PFSK-1 (cell line): Measurements from ENCODE around the gene PPOX.

Source experiments
- FOXP2 ChIP-seq: optimal IDR thresholded peaks from 2 replicates; pipeline ENCODE3; 2011; ENCODE audit warnings: borderline replicate concordance, control low read depth, inconsistent platforms; ENCODE audit not compliant: insufficient read depth; ENCODE audit errors: extremely low read length, extremely low read depth
- POLR2AphosphoS5 ChIP-seq: IDR thresholded peaks from 2 replicates; pipeline ENCODE4 v1.6.1; 2012; ENCODE audit warnings: low read depth, mild to moderate bottlenecking, control low read depth, low read length, moderate library complexity
- SIN3A ChIP-seq: IDR thresholded peaks from 2 replicates; pipeline ENCODE4 v1.6.1; 2012; ENCODE audit warnings: mild to moderate bottlenecking, low read length, moderate library complexity, borderline replicate concordance; ENCODE audit not compliant: insufficient read depth
- TAF1 ChIP-seq: IDR thresholded peaks from 2 replicates; pipeline ENCODE4 v1.6.1; 2012; ENCODE audit warnings: low read length, control low read depth, borderline replicate concordance; ENCODE audit not compliant: insufficient read depth
- TF ChIP-seq, protein P1 (sequence below), 2 experiments: IDR thresholded peaks; 2 replicates each; pipeline versions ENCODE4 v1.6.1 to v1.8.0; 2011 to 2012; ENCODE audit warnings: low read depth in 2 of 2, low read length in 2 of 2, control low read depth in 1 of 2, inconsistent platforms in 1 of 2, mild to moderate bottlenecking in 1 of 2, moderate library complexity in 1 of 2; ENCODE audit not compliant: insufficient read depth in 1 of 2

PPOX gene

DNA sequence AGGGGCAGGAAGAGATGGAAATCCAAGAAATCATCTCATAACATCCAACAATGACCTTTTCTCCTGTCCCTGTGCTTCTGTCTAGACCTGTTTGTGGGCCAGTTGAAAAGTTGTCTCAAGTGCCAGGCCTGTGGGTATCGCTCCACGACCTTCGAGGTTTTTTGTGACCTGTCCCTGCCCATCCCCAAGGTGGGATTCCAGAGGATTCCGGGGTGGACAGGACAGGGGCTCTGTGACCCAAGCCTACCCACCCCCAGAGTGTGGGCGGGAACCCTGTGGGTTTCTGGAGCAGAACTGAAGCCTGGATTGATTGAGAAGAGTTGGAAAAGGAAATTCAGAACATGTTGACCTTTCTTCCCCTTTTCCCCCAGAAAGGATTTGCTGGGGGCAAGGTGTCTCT is 2.4 kb upstream of the PPOX start:
- no peak for TF ChIP-seq FOXP2
- no peak for TF ChIP-seq SIN3A
- TF ChIP-seq TAF1: no peak
- TF ChIP-seq, protein P1, sequence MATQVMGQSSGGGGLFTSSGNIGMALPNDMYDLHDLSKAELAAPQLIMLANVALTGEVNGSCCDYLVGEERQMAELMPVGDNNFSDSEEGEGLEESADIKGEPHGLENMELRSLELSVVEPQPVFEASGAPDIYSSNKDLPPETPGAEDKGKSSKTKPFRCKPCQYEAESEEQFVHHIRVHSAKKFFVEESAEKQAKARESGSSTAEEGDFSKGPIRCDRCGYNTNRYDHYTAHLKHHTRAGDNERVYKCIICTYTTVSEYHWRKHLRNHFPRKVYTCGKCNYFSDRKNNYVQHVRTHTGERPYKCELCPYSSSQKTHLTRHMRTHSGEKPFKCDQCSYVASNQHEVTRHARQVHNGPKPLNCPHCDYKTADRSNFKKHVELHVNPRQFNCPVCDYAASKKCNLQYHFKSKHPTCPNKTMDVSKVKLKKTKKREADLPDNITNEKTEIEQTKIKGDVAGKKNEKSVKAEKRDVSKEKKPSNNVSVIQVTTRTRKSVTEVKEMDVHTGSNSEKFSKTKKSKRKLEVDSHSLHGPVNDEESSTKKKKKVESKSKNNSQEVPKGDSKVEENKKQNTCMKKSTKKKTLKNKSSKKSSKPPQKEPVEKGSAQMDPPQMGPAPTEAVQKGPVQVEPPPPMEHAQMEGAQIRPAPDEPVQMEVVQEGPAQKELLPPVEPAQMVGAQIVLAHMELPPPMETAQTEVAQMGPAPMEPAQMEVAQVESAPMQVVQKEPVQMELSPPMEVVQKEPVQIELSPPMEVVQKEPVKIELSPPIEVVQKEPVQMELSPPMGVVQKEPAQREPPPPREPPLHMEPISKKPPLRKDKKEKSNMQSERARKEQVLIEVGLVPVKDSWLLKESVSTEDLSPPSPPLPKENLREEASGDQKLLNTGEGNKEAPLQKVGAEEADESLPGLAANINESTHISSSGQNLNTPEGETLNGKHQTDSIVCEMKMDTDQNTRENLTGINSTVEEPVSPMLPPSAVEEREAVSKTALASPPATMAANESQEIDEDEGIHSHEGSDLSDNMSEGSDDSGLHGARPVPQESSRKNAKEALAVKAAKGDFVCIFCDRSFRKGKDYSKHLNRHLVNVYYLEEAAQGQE (IDR thresholded peaks at IDR 0.05; ENCODE audit: insufficient read depth in 1 of 2, low read depth in 2 of 2, low read length in 2 of 2): no peak
- TF ChIP-seq POLR2AphosphoS5: no peak

DNA sequence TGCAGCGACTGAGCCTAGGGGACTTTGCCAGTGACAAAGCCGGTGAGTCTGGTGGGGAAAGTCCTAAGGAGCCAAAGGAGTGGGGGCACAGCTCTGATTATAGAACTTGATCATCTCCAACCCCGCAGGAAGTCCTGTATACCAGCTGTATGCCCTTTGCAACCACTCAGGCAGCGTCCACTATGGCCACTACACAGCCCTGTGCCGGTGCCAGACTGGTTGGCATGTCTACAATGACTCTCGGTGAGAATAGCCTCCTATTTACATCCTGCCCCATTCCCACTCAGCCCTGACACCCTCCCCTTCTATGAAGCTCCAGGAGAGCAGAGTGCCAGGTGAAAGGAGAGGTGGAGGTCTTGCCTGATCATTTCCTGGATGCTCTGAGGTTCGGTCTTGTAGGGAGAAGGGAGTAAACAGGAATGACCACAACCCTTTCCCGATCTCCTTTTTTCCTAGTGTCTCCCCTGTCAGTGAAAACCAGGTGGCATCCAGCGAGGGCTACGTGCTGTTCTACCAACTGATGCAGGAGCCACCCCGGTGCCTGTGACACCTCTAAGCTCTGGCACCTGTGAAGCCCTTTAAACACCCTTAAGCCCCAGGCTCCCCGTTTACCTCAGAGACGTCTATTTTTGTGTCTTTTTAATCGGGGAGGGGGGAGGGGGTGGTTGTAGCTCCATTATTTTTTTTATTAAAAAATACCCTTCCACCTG is 1.2 kb upstream of the PPOX start:
- TF ChIP-seq POLR2AphosphoS5: no peak
- no peak for TF ChIP-seq FOXP2
- TF ChIP-seq SIN3A: no peak
- no peak for TF ChIP-seq TAF1

DNA sequence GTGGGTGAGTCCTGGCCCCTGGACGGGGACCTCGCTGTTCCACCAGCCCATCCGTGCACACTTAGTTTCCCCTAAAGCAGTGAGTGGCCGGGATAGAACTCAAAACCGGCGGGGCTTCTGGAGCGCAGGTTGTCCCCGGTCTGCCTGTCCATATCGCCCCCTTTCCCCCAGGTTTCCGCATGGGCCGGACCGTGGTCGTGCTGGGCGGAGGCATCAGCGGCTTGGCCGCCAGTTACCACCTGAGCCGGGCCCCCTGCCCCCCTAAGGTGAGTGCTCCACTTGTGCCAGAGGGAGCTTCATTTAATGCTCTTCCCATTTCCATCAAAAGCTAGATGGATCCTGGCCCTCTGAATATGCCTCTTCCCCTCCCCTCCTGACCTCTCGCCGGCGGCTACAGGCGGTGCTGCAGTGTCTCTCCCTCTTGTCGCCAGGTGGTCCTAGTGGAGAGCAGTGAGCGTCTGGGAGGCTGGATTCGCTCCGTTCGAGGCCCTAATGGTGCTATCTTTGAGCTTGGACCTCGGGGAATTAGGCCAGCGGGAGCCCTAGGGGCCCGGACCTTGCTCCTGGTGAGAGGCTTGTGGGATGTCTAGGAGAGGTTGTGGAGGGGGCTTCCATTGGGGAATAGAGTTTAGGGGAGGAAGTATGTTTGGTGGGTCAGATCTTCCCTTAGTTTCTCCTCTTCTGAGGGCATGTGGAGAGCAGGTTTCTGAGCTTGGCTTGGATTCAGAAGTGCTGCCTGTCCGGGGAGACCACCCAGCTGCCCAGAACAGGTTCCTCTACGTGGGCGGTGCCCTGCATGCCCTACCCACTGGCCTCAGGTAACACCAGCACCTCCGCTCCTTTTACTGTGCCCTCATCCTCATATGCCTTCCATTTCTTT is 683 bp downstream of the PPOX start:
- no peak for TF ChIP-seq POLR2AphosphoS5
- no peak for TF ChIP-seq TAF1
- no peak for TF ChIP-seq FOXP2
- TF ChIP-seq SIN3A: no peak
- TF ChIP-seq, protein P1 (IDR thresholded peaks at IDR 0.05; ENCODE audit: insufficient read depth in 1 of 2, low read depth in 2 of 2, low read length in 2 of 2): no peak

DNA sequence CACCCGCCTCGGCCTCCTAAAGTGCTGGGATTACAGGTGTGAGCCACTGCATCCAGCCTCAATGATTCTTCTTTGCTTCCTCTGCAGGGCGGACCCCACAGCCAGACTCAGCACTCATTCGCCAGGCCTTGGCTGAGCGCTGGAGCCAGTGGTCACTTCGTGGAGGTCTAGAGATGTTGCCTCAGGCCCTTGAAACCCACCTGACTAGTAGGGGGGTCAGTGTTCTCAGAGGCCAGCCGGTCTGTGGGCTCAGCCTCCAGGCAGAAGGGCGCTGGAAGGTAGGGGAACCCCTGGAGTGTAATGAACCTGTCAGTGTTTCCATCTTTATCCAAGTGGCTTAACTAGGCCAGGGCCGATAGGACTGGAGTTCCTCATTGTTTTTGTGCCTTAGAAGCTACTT is 2.7 kb downstream of the PPOX start:
- TF ChIP-seq TAF1 (no peak), FOXP2 (no peak), SIN3A (no peak), POLR2AphosphoS5 (no peak)
- TF ChIP-seq, protein P1 (IDR thresholded peaks at IDR 0.05; ENCODE audit: insufficient read depth in 1 of 2, low read depth in 2 of 2, low read length in 2 of 2): no peak

DNA sequence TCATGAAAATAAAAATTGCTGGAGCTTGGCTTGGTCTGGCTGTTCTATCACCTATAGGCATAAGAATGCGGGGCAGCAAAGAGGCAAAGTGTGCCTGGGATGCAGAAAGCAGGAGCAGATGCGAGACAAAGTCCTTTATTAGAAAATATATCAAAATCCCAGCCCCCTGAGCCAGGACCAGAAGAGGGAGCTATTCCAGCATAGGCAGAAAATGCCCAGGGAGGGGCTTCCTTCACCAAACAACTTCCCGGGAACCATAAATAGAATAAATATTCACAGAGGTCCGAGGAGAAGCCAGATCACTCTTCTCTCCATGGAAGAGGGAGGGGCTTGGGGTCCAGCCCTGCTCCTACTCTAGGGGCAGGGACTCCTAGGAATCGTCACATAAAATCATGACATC is 5.0 kb downstream of the PPOX start:
- TF ChIP-seq SIN3A (no peak), POLR2AphosphoS5 (no peak), TAF1 (no peak), FOXP2 (no peak)
- TF ChIP-seq, protein P1 (IDR thresholded peaks at IDR 0.05; ENCODE audit: insufficient read depth in 1 of 2, low read depth in 2 of 2, low read length in 2 of 2): no peak
